Measurements from ENCODE around the gene HPS1. TPM values are rescaled to one million over a fixed set of nuclear protein-coding genes. Genes with fewer than 3 reads are reported as not detected.

The HPS1 gene
- total RNA-seq, 1 donor: 52.1 TPM

- Histone ChIP-seq H3K79me2 (ENCODE audit: insufficient read depth, low read length) (no peaks in the 10 kb centered on the region), H3K27me3 (ENCODE audit: insufficient read depth, low read length) (peaks cover 2% of the 10 kb centered on the region), H2AFZ (ENCODE audit: low read length) (no peak overlapping the region), H3K4me1 (ENCODE audit: insufficient read depth, low read length) (no peaks in the 10 kb centered on the region), H3K4me3 (ENCODE audit: insufficient read depth, low read length) (no peak overlapping the region), H4K20me1 (ENCODE audit: insufficient read depth, low read length) (no peaks in the 10 kb centered on the region), H3K4me2 (ENCODE audit: insufficient read depth, low read length) (no peak overlapping the region), H3K9me3 (ENCODE audit: low read depth, low read length) (no peaks in the 10 kb centered on the region), H3K27ac (ENCODE audit: low read depth, low read length) (no peak overlapping the region), H3K36me3 (ENCODE audit: insufficient read depth, low read length) (no peaks in the 10 kb centered on the region)
- DNase-seq (ENCODE audit: insufficient read length, low spot score, missing footprints): no peak
- no peak for TF ChIP-seq CTCF (IDR thresholded peaks at IDR 0.05; ENCODE audit: extremely low read depth, low read depth, low read length)
Observed at GRCh38 chr10:98477861-98478260, 31.1 kb upstream of the HPS1 start.

DNA sequence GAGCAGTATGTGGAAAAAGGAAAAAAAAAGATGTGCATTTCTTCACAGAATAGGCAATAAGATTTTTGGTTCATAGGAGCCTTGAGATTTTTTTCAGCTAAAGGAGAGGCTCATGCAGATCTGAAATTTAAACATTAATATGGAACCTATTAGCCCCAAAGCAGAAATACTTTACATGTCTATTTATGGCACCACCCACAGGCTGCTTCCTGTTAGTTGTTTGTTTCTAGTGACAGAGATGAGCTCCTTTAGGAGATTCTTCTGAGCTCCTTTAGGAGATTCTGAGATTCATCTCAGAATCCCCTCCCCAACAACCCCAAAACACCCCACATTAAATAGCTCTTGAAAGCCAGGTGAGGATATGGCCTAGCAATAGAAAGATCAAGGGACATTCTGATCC is 27.9 kb upstream of the HPS1 start:
- no peaks in the 10 kb centered on the region for H3K79me2 ChIP-seq (ENCODE audit: insufficient read depth, low read length)
- no peak overlapping the region for H2AFZ ChIP-seq (ENCODE audit: low read length)
- DNase-seq (ENCODE audit: insufficient read length, low spot score, missing footprints): no peak
- H3K4me1 ChIP-seq (ENCODE audit: insufficient read depth, low read length): no peaks in the 10 kb centered on the region
- H3K4me2 ChIP-seq (ENCODE audit: insufficient read depth, low read length): no peak overlapping the region
- H3K4me3 ChIP-seq (ENCODE audit: insufficient read depth, low read length): no peak overlapping the region
- no peak for TF ChIP-seq CTCF (IDR thresholded peaks at IDR 0.05; ENCODE audit: extremely low read depth, low read depth, low read length)
- H3K9me3 ChIP-seq (ENCODE audit: low read depth, low read length): no peaks in the 10 kb centered on the region
- no peak overlapping the region for H3K27ac ChIP-seq (ENCODE audit: low read depth, low read length)
- peaks cover 12% of the 10 kb centered on the region for H3K27me3 ChIP-seq (ENCODE audit: insufficient read depth, low read length)
- H3K36me3 ChIP-seq (ENCODE audit: insufficient read depth, low read length): no peaks in the 10 kb centered on the region
- H4K20me1 ChIP-seq (ENCODE audit: insufficient read depth, low read length): no peaks in the 10 kb centered on the region

DNA sequence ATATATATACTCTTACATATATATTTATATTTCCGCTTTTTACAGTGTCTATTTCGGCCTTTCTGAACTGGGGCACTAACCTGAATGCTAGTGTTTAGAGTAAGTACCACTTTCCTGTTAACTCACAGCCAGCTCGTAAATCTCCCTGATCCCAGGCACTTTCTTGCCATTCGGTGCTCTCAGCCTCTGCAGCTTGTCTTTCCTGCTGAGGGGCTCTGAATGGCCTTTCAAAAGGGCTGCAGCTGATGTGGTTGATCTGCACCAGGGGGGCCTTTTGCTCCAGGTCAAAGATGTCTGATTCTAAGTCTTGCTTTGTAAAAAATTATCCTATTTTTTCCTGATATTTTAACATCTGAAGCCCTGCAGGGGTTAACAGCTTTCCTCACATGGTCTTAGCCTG is 25.5 kb upstream of the HPS1 start:
- no peak for TF ChIP-seq CTCF (IDR thresholded peaks at IDR 0.05; ENCODE audit: extremely low read depth, low read depth, low read length)
- Histone ChIP-seq H2AFZ (ENCODE audit: low read length) (no peak overlapping the region), H3K4me2 (ENCODE audit: insufficient read depth, low read length) (no peak overlapping the region), H3K79me2 (ENCODE audit: insufficient read depth, low read length) (no peaks in the 10 kb centered on the region), H3K27me3 (ENCODE audit: insufficient read depth, low read length) (peaks cover 22% of the 10 kb centered on the region), H4K20me1 (ENCODE audit: insufficient read depth, low read length) (no peaks in the 10 kb centered on the region), H3K4me3 (ENCODE audit: insufficient read depth, low read length) (no peak overlapping the region), H3K36me3 (ENCODE audit: insufficient read depth, low read length) (no peaks in the 10 kb centered on the region), H3K4me1 (ENCODE audit: insufficient read depth, low read length) (peaks cover 5% of the 10 kb centered on the region), H3K27ac (ENCODE audit: low read depth, low read length) (no peak overlapping the region), H3K9me3 (ENCODE audit: low read depth, low read length) (no peaks in the 10 kb centered on the region)
- no peak for DNase-seq (ENCODE audit: insufficient read length, low spot score, missing footprints)

DNA sequence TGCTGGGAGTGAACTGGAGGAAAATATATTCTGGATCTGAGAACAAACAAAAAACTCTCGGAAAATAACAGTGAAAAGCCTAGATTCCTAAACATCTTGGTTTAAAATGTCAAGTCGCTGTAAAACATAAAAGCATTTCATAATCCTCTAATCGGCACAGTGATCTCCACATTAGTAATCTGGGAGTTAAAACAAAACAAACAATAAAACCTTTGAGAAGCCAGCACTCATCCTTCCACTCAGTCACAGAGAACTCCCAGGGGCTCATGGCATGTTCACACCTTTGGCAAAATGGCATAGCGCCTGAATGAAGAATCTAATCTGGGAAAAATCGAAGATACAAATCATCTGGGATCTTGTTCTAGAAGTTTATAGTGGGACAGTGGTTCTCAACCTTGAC is 24.1 kb upstream of the HPS1 start:
- H3K9me3 ChIP-seq (ENCODE audit: low read depth, low read length): no peaks in the 10 kb centered on the region
- no peak overlapping the region for H3K27ac ChIP-seq (ENCODE audit: low read depth, low read length)
- no peak for DNase-seq (ENCODE audit: insufficient read length, low spot score, missing footprints)
- no peaks in the 10 kb centered on the region for H4K20me1 ChIP-seq (ENCODE audit: insufficient read depth, low read length)
- H2AFZ ChIP-seq (ENCODE audit: low read length): no peak overlapping the region
- no peak overlapping the region for H3K4me2 ChIP-seq (ENCODE audit: insufficient read depth, low read length)
- peaks cover 22% of the 10 kb centered on the region for H3K27me3 ChIP-seq (ENCODE audit: insufficient read depth, low read length)
- H3K4me1 ChIP-seq (ENCODE audit: insufficient read depth, low read length): peaks cover 5% of the 10 kb centered on the region
- H3K36me3 ChIP-seq (ENCODE audit: insufficient read depth, low read length): no peaks in the 10 kb centered on the region
- H3K79me2 ChIP-seq (ENCODE audit: insufficient read depth, low read length): no peaks in the 10 kb centered on the region
- TF ChIP-seq CTCF (IDR thresholded peaks at IDR 0.05; ENCODE audit: extremely low read depth, low read depth, low read length): no peak
- no peak overlapping the region for H3K4me3 ChIP-seq (ENCODE audit: insufficient read depth, low read length)
